ENCODE data around the gene CRMP1. TPM values are rescaled to one million over a fixed set of nuclear protein-coding genes. Genes with fewer than 3 reads are reported as not detected.

The CRMP1 gene
- total RNA-seq, 1 experiment from 2014 or later, result not detected

GRCh38 chr4:5866841-5867813 lies 25.8 kb downstream of the CRMP1 start:
- no peak for DNase-seq
- H2AFZ ChIP-seq (ENCODE audit: low read length), result no peak overlapping the region
- no peaks in the 10 kb centered on the region for H3K9me3 ChIP-seq (ENCODE audit: low read length)
- H3K79me2 ChIP-seq (ENCODE audit: low read length), result no peaks in the 10 kb centered on the region
- POLR2A ChIA-PET (ENCODE audit: unreplicated experiment), result no interaction called here
- ATAC-seq, result no peak
- no peaks in the 10 kb centered on the region for H3K9me2 ChIP-seq (replicated peaks; ENCODE audit: low read length)
- H4K20me1 ChIP-seq (ENCODE audit: low read length), result no peaks in the 10 kb centered on the region
- H3K27ac ChIP-seq (ENCODE audit: low read length), result no peak overlapping the region
- H3K27me3 ChIP-seq (ENCODE audit: low read length), result peaks cover 34% of the 10 kb centered on the region
- no peaks in the 10 kb centered on the region for H3K36me3 ChIP-seq (ENCODE audit: low read depth, low read length)
- no TSS peak for BruUV-seq (replicated peaks)
- CTCF ChIA-PET, result no interaction called here
- TF ChIP-seq EZH2phosphoT487 (IDR thresholded peaks at IDR 0.05; ENCODE audit: borderline replicate concordance, low read length) (no peak), EZH2 (IDR thresholded peaks at IDR 0.05; ENCODE audit: low read length, unreplicated experiment) (no peak)
- TF ChIP-seq, protein P1, sequence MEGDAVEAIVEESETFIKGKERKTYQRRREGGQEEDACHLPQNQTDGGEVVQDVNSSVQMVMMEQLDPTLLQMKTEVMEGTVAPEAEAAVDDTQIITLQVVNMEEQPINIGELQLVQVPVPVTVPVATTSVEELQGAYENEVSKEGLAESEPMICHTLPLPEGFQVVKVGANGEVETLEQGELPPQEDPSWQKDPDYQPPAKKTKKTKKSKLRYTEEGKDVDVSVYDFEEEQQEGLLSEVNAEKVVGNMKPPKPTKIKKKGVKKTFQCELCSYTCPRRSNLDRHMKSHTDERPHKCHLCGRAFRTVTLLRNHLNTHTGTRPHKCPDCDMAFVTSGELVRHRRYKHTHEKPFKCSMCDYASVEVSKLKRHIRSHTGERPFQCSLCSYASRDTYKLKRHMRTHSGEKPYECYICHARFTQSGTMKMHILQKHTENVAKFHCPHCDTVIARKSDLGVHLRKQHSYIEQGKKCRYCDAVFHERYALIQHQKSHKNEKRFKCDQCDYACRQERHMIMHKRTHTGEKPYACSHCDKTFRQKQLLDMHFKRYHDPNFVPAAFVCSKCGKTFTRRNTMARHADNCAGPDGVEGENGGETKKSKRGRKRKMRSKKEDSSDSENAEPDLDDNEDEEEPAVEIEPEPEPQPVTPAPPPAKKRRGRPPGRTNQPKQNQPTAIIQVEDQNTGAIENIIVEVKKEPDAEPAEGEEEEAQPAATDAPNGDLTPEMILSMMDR (conservative IDR thresholded peaks at IDR 0.05; ENCODE audit: low read depth, low read length), result no peak
- peaks cover 9% of the 10 kb centered on the region for H3K4me1 ChIP-seq (ENCODE audit: insufficient read depth, low read length)
- intact Hi-C loops (cut with micrococcal nuclease), result no loop called here
- no peak overlapping the region for H3K9ac ChIP-seq (ENCODE audit: low read length)
- no peak overlapping the region for H3K4me2 ChIP-seq (ENCODE audit: low read length)
- H3K4me3 ChIP-seq (ENCODE audit: low read length), result no peak overlapping the region
- no peaks in the 10 kb centered on the region for H3F3A ChIP-seq (ENCODE audit: low read length, unreplicated experiment)

- intact Hi-C loops (cut with micrococcal nuclease), result no loop called here
- ChIA-PET CTCF (no interaction called here), POLR2A (ENCODE audit: unreplicated experiment) (no interaction called here)
- Histone ChIP-seq H3K4me1 (ENCODE audit: insufficient read depth, low read length) (peaks cover 9% of the 10 kb centered on the region), H3K27me3 (ENCODE audit: low read length) (peaks cover 33% of the 10 kb centered on the region), H4K20me1 (ENCODE audit: low read length) (no peaks in the 10 kb centered on the region), H3K9me2 (replicated peaks; ENCODE audit: low read length) (no peaks in the 10 kb centered on the region), H3K9ac (ENCODE audit: low read length) (no peak overlapping the region), H3K36me3 (ENCODE audit: low read depth, low read length) (no peaks in the 10 kb centered on the region), H3K79me2 (ENCODE audit: low read length) (no peaks in the 10 kb centered on the region), H3K4me2 (ENCODE audit: low read length) (no peak overlapping the region), H3K27ac (ENCODE audit: low read length) (no peak overlapping the region), H3F3A (ENCODE audit: low read length, unreplicated experiment) (no peaks in the 10 kb centered on the region), H2AFZ (ENCODE audit: low read length) (no peak overlapping the region), H3K4me3 (ENCODE audit: low read length) (no peak overlapping the region), H3K9me3 (ENCODE audit: low read length) (no peaks in the 10 kb centered on the region)
- TF ChIP-seq EZH2phosphoT487 (IDR thresholded peaks at IDR 0.05; ENCODE audit: borderline replicate concordance, low read length) (no peak), EZH2 (IDR thresholded peaks at IDR 0.05; ENCODE audit: low read length, unreplicated experiment) (no peak)
- TF ChIP-seq, protein P1 (conservative IDR thresholded peaks at IDR 0.05; ENCODE audit: low read depth, low read length), result no peak
- no TSS peak for BruUV-seq (replicated peaks)
- DNase-seq (no peak), ATAC-seq (no peak)
Observed at GRCh38 chr4:5865896-5866599, 26.8 kb downstream of the CRMP1 start.

Data from PC-3 (cell line).